NCI-H146 treated with DMSO at 0.1 percent for 48 hours (cell line): ENCODE measurements around the gene RNF121.

ENCODE experiments used
- DNase-seq: peaks from one replicate; lab custom pipeline; 2025; ENCODE audit not compliant: unreplicated experiment; lab: John Stamatoyannopoulos, UW

The RNF121 gene

GRCh38 chr11:71934213-71934612 is 5.4 kb downstream of the RNF121 start:
- no peak for DNase-seq

GRCh38 chr11:71935338-71935925 is 6.6 kb downstream of the RNF121 start:
- DNase-seq = no peak

GRCh38 chr11:71936825-71937224 is 8.0 kb downstream of the RNF121 start:
- no peak for DNase-seq

GRCh38 chr11:71937826-71938225 is 9.0 kb downstream of the RNF121 start:
- no peak for DNase-seq

GRCh38 chr11:71940561-71941219 is 11.8 kb downstream of the RNF121 start:
- no peak for DNase-seq

GRCh38 chr11:71946144-71946571 is 17.3 kb downstream of the RNF121 start:
- no peak for DNase-seq

DNA sequence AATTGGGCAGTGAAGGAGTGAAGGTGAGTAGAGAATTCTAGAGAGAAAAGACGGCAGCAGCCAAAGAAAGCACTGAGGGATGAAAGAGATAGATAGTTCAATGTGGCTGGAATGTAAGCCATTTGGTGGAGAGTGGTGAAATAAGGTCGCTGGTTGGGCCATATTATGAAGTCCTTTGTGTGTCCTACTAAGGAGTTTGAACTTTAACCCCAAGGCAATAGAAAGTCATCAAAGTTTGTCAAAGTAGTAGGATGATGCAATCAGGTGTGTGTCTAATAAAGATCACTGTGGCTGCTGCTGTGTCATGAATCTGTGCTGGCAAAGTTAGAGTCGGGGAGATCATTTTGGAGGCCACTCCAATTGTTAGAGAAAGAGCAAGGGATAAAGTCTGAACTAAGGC is 18.7 kb downstream of the RNF121 start:
- DNase-seq = no peak

GRCh38 chr11:71948314-71949027 is 19.6 kb downstream of the RNF121 start:
- no peak for DNase-seq

DNA sequence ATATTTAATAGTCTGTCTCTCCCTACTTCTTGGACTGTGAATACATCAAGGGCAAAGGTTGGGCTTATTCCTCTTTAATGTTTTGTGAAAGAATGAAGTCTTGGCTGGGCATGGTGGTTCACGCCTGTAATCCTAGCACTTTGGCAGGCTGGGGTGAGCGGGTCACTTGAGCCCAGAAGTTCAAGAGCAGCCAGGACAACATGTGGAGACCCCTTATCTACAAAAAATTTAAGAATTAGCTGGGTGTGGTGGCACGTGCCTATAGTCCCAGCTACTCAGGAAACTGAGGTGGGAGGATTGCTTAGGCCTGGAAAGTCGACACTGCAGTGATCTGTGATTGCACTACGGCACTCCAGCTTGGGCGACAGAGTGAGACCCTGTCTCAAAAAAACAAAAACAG is 20.2 kb downstream of the RNF121 start:
- DNase-seq = no peak

DNA sequence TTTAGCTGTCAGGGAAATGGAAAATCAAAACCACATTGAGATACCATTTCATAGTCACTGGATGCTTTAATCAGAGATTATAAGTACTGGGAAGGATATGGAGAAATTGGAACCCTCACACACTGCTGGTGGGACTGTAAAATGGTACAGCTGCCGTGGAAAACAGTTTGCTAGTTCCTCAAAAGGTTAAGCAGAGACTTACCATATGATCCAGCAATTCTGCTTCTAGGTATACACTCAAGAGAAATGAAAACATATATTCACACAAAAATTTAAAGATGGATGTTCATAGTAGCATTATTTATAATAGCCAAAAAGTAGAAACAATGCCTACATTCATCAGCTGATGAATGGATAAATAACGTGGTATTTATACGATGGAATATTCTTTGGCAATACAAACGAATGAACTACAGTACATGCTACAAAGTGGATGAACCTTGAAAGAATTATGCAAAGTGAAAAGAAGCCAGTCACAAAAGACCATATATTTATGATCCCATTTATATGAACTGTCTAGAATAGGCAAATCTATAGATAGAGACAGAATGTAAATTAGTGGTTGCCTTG is 23.0 kb downstream of the RNF121 start:
- DNase-seq = no peak

DNA sequence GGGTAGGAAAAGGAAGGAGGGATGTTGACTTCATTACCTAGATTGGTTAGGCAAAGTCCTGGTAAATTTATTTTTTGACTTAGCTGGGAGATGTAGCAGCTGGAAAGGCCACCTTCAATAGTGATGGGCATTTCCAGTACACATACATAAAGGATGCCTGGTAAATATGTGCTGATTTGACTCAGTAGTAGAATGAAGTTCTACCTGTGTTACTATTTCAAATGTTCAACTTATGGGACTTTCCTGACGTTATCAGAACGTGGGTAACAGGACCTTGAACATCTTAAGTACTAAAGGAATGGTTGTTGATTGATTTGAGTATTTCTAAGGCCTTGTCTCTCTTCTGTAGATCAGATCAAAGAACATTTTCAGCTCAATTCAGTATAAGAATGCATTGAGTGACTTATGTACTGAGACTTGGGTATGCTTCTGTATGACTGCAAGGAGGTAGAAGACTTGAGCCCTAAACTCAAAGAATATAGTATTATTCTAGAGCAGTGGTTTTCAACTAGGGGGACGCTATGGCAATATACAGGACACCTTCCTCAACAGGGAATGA is 27.1 kb downstream of the RNF121 start:
- DNase-seq = no peak

- DNase-seq = no peak
Measured at GRCh38 chr11:71962428-71963038, 33.7 kb downstream of the RNF121 start.

DNA sequence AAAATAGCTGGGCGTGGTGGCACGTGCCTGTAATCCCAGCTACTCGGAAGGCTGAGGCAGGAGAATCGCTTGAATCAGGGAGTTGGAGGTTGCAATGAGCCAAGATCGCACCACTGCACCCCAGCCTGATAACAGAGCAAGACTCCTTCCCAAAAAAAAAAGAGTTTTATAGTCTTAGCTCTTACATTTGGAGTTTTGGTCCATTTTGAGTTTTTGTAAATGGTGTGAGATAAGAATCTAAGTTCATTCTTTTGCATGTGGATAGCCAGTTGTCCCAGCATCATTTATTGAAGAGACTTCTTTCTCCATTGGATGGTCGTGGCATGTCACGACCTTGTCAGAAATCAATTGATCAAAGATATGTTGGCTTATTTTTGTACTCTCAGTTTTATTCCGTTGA is 34.6 kb downstream of the RNF121 start:
- DNase-seq = no peak

DNA sequence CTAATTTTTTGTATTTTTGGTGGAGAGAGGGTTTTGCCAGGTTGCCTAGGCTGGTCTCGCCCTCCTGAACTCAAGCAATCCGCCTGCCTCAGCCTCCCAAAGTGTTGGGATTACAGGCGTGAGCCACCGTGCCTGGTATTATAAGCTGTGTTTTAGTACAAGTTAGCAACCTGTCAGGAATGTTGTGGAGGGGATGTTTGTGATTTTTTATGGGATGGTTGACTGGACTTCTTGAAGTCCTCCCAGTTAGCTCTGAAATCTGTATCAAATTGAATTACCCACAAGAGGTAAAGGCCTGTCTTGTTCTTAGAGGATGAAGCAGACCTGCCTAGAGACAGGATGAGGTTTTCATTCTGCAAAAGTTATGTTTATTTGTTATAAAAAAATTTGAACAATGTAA is 35.8 kb downstream of the RNF121 start:
- DNase-seq = no peak

- no peak for DNase-seq
Measured at GRCh38 chr11:71971680-71972079, 42.8 kb downstream of the RNF121 start.

GRCh38 chr11:71976551-71976950 is 47.7 kb downstream of the RNF121 start:
- DNase-seq = no peak

DNA sequence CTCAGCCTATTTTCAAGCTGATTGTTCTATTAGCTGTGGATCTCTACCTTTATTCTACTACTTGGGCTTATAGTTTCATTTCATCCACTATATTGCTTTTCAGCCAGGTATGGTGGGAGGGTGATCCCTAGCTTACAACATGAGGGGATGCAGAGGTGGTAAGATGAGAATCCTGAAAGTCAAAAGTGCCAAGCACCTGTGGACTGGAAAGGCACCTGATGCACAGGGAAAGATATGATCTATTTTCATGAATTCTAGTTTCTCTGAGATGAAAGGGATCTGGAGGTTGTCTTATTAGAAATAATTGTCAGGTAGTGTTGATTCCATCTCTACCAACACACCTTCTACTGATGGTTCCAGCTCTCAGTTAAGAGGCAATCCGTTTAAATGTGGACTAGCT is 48.2 kb downstream of the RNF121 start:
- DNase-seq = no peak

DNA sequence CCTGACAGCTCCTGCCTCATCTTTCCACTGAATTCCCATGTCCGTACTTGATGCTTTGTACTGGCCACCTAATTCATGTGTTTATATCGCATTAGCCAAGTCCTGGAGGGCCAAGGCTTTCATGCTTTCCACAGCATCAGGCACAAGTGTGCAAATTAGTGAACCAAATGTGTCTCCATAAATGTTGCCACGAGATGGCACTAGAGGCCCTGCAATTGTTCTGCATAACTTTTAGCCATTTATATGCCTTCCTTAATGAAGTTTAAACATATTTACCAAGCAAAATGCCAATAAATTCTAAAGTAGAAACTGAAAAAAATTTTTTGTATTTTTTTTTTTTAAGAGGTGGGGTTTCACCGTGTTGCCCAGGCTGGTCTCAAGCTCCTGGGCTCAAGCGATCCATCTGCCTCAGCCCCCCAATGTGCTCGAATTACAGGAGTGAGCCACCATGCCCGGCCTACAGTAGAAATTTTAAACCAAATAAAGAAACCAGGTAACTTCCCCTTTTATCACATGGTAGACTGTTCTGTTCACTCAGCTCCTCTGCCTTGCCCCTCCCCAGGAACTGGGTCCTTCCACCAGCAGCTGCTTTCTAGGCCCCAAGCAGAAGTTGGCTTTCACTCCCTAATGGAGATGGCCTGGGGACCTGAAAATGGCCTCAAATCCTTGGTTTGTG is 49.0 kb downstream of the RNF121 start:
- DNase-seq = no peak

- no peak for DNase-seq
Measured at GRCh38 chr11:71979094-71979493, 50.2 kb downstream of the RNF121 start.

DNA sequence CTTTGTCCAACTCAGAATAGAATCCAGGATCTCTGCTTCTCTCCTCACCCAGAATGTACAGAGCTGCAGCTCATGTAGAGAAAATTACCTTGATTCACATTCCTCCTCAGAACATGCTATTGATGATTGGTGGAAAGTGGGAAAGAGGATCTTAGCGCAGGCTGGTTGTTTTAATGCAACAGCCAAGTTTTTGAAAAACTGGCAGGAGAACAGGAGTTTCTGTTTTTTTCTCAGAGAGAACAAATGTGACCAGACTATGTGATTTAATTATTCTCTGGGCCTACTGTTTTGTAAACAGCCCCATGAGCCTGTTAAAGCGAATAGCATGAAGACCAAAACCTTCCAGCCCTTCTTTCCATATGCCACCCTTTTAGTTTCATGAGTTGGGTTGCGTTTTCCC is 50.8 kb downstream of the RNF121 start:
- DNase-seq = no peak

DNA sequence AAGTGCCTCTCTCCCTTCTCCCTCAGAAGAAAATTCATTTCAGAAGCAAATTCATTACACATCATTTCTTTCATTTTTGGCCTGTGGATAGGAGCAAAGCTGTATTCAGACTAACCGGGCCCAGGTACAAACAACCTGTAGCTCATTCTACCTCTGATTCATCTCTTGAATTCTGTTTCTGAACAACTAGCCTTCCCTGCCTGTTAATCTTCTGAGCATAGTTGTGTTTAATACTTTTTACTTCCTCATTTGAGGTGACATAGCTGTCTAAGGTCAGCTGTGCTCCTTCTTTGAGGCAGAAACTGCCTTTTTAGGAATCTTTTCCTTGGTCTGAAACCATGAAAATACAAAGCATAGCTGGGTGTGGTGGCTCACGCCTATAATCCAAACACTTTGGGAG is 57.3 kb downstream of the RNF121 start:
- no peak for DNase-seq
